ENCODE measurements around the gene MYBBP1A.
A peak's percentile ranks its signal among the peaks of the same experiment; 100 is the strongest.
"Not testable (repeated sequence)": the region's sequence is repeated elsewhere in the genome, so short reads cannot be mapped to it uniquely, and the experiment has no call there.

MYBBP1A gene

DNA sequence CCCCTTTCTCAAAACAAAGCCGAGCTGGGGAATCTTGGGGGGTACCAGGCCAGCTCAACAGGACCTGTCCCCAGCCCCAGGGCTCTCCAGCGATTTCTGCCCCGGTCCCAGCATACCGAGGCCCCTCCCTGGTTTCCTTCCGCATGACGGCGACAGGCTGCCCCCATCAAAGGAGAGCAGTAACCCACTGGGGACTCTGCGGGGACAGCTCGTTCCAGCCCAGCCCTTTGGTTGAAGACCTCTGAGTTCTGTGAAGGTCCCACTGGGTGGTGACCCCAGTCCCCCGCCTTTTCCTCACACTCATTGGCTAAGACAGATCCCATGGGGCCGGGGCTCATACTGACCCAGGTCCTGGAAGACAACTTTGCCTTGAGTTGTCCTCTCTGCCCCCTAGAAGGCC is 33.2 kb upstream of the MYBBP1A start:
- DNase-seq: no peak

DNA sequence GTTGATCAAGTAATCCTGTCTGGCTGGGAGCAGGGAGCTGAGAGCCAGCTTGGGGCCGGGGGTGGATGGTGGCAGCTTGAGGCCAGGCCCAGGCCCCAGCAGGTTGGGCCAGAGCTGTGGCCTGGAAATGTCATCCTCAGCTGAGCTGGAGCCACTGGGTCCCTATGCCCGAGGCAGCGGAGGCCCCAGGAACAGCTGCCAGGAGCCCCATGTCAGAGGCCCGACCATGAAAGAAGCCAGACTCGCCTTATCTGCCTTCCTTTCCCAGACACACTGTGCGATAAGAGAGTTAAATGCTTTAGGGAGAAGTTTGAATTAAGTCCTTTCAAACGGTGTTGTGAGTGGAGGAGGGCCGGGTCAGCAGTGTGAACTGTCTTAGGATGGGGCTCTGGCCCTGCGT is 32.6 kb upstream of the MYBBP1A start:
- DNase-seq: no peak

DNA sequence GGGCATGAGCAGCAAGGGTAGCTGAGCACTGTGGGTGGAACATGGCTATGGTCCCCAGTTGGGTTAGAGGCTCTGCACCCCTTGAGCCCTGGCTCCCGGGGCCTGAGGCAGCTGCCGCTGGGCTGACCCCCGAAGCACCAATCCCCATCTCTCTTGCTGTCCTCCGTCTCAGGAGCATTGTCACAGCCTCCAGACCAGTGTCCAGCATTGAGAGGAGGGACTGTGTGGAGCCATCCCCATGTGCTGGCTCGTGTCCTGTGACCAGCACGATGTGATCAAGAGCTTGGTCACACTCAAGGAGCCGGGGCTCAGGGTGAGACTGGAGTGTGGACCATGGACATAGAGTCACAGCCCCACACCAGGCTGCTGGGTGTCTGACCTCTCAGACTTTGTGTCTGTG is 32.0 kb upstream of the MYBBP1A start:
- no peak for DNase-seq

DNA sequence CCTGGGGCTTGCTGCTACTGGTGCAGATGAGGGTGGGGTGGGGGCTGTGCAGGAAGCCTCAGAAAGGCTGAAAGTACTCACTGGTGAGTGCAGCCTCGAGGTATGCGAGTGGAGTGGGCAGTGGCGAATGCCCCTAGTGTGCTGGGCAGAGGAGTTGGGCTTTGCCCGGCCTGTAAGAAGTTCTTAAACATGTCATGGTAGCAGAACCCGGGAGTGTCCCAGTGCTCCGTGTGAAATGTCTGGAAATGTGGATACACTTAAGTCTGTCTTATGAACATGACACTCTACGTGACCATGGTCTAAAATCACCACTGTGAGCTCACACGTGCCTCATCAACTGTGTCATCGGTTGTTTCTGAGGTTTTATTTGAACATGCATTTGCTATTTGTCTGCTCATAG is 30.9 kb upstream of the MYBBP1A start:
- DNase-seq: no peak

DNA sequence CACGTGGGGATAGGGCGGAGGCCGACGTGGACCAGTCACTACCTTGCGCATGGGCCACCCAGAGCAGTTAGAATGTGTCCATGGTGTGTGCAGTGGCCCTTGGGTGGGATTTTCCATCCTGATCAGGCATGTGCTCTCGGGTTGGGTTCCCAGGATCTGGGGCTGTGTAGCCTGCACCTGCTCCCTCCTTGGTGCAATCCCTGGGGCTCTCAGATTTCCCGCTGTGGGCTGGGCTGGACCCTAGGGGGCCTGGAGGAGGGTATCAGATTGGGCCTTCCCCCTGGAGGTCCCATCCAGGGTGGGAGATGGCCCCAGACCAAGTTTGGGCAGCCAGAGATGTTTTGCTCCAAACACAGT is 30.4 kb upstream of the MYBBP1A start:
- no peak for DNase-seq

DNA sequence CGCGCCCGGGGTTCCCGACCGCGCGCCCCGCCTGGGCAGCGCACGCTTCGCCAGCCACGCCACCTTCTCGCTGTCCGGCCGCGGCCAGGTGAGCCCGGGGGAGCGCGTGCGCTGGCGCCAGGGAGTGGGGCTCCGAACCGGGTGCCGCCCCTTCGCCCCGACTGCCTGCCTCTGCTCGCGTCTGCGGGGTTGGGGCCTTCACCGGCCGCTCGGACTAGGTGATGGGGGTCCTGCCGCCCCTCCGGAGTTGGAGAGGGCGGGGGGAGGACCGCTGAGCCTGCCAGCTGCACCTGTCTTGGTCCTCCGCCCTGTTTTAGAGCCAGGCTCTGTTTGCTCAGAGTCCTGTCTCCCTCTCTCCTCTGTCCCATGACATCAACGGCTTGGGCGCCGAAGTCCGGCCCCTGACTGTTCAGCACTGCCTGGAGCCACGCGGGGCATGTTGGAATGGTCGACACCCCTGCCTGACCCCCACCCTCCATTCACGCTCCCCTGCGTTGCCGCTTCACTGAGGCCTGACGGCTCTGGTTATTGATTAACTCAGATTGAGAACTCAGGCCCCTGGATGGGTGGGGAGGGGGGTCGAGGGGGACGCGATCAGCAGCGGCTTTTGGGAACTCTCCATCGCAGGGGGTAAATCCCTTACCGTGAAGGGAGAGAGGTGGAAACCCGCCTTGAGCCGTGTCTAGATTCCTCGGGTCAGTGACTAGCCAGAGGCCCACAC is 29.9 kb upstream of the MYBBP1A start:
- no peak for DNase-seq

DNA sequence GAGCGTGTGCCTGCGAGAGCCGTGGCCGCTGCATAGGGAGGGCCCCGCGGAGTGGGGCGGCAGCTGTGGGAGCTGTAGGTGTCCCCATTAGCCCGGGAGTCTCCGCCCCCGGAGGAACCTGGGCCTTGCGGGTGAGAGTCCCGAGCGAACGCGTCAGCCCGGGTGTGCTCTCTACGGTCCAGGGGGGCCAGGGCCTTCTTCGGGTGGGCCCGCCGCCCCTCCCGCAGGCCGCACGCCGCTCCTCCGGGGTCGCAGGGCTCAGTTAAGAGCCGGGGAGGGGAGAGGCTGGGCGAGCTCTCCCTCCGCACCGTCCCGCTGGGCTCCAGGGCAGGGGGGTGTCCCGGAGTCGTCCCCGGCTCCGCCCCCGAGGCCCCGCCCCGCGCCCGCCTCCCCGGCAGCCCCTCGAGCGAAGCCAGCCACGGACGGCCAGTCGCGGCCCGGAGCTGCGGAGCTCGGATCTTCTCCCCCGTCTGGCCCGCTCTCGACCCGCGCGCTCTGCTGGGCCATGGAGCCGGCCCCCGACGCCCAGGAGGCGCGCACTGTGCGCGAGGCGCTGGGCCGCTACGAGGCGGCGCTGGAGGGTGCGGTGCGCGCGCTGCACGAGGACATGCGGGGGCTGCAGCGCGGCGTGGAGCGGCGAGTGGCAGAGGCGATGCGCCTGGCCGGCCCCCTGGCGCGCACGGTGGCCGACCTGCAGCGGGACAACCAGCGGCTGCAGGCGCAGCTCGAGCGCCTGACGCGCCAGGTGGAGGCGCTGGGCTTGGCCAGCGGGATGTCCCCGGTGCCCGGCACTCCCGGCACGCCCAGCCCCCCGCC is 29.1 kb upstream of the MYBBP1A start, which contains the start of gene SMTNL2:
Gene SMTNL2 (plus strand): TSS at position 429 of the 816 bp plus-strand sequence. CDS start 77 bp downstream, at position 506.
- DNase-seq: no peak

DNA sequence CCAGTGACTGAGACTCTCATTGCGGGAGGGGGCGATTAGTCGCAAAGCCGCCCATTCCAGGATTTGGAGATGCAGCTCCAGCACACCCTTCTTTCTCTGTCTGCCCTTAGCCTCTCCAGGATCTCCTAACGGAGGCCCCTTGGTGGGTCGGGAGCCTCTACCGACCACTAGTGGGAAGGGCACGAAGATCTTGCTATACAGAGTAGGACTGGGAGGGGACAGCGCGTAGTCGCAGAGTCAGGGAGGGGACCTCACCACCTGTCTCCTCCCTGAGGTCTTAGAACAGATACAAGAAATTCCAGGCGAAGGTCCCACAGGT is 28.6 kb upstream of the MYBBP1A start:
- no peak for DNase-seq

DNA sequence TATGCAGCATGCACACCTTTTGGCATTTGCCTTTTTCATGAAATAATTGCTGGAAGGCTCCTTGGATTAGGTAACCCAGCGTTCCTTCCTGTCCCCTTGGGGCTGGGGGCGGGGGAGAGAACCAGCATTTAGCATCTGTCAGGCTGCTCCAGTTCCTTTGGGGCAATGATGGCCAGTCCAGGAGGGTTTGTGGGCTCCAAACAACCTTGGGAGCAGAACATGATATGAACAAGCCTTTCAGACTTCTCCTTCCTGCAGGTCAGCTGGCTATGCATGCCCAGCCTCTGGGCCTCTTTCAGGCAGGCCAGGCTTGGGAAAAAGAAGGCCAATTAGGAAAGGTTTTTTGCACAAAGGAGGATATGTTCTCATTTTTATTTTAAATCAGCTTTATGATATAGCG is 28.0 kb upstream of the MYBBP1A start:
- no peak for DNase-seq

DNA sequence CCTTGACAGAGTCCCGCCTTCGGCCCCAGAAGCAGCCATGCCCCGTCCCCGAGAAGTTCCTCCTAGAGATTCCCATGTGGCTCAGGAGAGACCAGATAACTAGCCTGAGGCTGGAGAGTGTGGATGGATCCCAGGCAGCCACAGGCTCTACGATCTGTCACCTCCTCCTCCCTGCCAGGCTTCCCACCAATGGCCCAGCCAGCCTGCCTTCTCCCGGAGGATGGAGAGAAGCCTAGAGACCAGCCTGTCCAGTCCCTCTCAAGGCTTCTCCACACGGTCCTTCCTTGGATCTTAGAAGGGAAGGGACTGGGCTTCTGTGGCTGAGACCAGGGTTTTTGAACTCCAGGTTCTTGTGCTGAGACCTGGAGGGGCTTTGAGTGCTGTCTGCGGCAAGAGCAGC is 27.5 kb upstream of the MYBBP1A start:
- no peak for DNase-seq

DNA sequence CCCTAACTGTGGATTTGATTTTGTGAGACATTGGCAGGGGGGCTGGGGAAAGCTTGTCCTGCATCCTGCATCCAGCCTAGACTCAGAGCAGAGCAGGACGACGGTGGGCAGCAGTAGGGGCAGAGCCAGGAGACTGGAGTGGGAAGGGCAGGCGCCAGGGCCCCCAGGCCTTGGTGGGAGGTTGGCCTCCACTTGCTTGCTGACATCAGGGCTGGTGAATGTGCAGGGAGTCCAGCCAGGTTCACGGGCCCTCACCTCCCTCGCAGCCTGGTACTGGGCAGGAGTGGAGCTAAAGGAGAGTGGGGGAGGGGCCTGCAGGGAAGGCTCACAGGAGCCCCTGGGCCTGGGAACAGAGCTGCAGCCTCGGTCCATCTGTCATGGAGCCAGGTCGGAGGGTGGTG is 26.9 kb upstream of the MYBBP1A start:
- DNase-seq: no peak

DNA sequence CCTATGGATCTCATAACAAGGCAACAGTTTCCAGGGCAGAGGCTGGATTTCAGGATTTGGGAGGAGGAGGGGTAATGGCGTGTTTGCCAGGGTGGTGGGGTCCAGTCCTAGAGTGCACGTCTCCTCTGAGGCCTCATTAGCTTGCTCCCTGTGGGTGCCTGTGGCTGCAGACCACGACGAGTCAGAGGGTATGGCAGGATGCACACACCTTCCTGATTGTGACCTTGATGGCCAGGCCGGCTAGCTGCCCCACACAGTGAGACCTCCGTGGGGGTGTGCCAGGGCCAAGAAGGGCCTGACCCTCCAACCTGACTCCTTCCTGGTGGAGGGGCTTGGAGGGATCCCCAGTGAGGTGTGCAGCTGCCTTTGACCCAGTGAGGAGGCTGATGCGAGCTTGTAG is 25.1 kb upstream of the MYBBP1A start:
- no peak for DNase-seq

DNA sequence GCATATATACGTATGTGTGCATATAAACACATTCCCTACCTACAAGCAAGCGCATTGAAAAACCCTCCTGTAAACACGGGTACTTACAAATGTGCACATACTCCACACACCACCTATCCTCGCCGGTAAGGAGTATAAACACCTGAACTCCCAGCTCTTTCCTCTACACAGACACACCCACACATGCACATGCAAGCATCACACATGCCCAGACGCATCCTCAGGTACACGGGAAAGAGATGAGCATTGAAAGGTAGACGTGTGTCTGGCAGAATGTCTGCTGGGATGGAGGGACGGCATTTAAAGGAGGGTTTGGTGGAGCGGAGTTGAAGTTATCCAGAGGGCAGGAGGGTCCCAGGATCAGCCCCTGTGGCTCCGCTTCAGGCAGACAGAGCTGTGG is 24.5 kb upstream of the MYBBP1A start:
- DNase-seq: no peak

DNA sequence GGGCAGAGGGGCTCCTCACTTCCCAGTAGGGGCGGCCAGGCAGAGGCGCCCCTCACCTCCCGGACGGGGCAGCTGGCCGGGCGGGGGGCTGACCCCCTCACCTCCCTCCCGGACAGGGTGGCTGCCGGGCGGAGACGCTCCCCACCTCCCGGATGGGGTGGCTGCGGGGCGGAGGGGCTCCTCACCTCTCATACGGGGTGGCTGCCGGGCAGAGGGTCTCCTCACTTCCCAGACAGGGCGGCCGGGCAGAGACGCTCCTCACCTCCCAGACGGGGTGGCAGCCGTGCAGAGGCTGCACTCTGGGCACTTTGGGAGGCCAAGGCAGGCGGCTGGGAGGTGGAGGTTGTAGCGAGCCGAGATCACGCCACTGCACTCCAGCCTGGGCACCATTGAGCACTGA is 23.2 kb upstream of the MYBBP1A start:
- DNase-seq: not testable (repeated sequence)

DNA sequence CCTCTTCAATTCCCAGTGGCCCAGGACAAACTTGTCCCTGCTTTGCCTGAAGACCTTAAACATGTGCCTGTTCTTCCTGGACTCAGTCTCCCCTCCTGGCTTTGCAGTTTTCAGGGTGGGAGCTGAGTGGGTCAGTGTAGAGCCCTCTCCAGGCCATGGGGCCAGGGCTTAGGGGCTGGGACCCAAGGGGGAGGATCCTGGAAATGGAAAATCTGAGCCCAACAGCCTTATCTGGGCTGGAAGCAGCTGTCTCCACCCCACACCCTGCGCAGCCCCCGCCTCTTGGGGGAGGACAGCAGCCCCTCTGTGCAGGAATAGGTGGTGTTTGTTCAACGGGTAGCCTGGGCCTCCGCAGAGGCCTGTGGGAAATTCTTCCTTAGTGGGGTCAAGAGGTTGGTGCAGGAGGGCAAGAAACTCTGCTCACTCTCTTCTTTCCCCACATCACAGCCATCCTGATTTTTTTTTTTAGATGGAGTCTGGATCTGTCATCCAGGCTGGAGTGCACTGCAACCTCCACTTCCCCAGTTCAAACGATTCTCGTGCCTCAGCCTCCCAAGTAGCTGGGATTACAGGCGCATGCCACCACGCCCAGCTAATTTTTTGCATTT is 22.3 kb upstream of the MYBBP1A start:
- no peak for DNase-seq

DNA sequence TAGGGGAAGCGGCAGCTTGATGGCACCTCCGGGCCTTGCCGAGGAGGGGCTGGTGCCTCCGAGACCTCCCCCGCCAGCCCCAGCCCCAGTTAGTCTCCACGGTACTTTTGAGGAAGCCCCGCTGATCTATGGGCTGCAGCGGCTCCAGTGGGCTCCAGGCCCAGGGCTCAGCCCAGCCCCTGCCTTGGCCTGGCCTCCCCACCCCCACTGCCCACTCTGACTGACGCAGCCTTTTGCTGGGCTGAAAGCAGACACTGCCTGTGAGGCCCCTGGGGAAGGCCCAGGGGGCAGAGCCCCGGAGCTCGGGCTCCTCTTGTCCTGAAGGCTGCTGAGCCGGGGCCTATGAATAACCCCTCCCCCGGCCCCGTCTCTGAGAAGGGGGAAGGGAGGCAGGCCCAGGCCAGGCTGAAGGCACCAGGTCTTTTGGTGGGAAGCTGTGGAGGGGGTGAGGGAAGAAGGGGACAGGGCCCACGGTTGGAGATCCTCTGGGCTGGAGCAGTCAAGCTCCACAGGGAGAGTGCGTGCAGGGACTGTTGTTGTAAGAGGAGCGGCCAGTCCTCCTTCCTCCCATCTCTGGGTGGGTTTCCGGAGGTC is 21.6 kb upstream of the MYBBP1A start:
- DNase-seq: no peak

DNA sequence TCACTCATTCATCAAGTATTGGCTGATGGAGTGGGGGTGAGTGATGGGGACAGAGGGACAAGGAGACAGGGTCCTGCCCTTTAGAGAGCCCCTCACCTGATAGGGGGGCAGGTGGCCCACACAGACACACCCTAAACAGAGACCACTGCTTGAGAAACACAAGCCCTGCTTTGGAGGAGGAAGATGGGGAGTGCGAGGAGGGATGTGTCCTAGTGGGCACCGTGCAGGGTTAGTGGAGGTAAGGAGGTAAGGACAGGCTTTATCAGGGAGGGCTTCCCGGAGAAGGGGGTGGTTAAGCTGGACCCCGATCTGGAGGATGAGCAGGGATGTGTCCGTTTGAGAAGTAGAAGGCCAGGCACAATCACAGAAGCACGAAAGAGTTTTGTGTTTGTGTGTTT is 21.0 kb upstream of the MYBBP1A start:
- no peak for DNase-seq

DNA sequence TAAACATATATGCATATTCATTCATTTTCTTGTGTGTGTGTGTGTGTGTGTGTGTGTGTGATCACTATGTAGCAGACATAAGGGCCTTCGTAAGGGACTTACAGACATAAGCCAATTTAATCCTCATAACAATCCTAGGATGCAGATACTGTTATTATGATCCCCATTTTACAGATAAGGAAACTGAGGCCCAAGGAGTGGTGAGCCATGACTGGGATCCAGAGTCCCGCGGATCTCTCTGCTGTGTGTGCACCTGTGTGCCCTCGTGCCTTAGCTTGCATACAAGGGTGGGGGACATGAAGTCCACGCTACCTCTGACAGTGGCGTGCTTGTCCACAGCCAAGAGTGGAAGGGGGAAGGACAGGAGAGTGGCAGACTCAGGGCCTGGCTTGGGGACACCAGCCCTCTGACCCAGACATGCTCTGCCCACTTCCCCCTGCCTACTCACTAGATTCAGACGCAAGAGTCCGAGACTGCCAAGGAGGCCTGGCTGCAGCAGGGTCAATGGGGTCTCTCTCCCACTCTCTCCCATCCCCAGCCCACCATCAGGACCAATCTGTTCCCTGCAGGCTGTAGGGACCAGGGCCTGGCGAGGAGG is 19.4 kb upstream of the MYBBP1A start:
- DNase-seq: no peak

DNA sequence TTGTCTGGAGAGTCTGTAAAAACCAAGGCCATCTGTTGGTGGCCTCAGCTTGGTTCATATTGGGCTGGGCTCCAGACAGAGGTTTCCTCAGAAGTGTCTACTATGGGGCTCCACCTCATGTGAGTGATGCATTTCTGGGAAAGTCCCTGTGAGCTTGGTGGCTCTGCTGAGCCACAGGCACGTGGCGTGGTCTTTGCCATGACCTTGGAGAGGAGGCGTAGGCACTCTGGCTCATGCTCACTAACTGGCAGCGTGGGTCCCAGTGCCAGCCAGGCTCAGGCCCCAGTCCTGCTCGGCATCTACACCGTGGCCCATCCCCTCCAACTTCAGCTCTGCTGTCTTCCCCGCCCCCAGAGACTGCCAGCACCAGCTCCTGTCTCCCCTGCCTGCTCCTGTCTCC is 18.5 kb upstream of the MYBBP1A start:
- DNase-seq: peak; percentile 53 to 60

DNA sequence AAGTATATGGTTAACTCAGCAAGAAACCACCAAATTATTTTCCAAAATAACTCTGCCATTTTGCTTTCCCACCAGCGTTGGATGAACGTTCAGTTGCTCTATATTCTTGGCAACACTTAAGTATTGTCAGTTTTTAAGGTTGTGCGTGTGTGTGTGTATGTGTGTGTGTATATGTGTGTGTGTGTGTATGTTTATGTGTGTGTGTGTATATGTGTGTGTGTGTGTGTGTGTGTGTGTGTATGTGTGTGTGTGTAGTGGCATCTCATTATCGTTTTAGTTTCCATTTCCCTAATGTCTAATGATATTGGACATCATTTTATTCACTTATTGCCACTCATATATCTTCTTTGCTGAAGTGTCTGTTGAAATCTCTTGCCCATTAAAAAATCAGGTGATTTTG is 17.9 kb upstream of the MYBBP1A start:
- DNase-seq: no peak

DNA sequence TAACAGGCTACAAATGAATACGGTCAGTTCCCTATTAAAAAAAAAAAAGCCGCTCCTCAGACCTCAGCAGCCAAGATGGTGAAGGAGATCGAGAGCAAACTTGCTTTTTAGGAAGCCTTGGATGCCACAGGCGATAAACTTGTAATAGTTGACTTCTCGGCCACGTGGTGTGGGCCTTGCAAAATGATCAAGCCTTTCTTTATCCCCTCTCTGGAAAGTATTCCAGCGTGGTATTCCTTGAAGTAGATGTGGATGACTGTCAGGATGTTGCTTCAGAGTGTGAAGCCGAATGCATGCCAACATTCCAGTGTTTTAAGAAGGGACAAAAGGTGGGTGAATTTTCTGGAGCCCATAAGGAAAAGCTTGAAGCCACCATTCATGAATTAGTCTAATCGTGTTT is 16.9 kb upstream of the MYBBP1A start:
- no peak for DNase-seq

DNA sequence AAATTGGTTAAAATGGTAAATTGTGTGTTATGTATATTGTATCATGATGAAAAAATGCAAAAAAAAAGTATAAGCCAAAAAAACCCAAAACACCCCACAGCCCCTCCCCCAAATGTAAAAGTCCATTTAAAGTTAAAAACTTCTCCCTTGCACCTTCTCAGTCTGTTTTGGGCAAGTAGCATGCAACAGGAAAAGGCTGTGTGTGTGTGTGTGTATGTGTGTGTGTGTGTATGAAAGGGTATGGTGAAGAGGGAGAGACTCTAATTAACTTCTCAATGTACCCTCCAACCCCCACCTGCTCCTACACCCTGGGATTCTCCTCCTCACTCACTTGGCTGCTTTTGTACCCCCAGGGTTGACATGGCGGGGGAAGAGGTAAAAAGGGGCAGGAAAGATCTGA is 14.4 kb upstream of the MYBBP1A start:
- no peak for DNase-seq

DNA sequence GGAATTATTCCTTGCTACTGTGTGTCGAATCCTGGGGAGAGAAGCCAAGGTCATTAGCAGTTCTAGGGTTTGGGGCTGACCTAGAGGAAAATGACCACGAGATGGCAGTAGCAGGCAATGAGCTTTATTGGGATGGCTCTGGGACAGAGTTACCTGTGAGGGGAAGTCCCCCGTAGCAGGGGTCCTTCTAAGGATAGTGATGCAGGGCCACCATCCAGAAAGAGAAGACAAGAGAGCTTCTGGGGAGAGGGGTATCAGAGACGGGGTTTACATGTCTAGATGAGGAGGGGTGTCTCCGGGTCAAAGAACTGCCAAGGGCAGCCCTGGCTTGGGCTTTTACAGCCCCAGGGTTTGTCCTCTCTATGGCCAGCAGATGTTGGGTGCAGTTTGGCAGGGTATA is 11.6 kb upstream of the MYBBP1A start:
- DNase-seq: peak; percentile 36 to 41
